H9 (cell line): ENCODE results near the gene PDE7B. TPM values are rescaled to one million over a fixed set of nuclear protein-coding genes. Genes with fewer than 3 reads are reported as not detected.

Source experiments
- DNase-seq: peaks from one replicate; pipeline ENCODE4 v3.0.0-alpha.2; 2017
- H2AFZ ChIP-seq: one replicate; pipeline ENCODE4 v1.6.1; 2013; ENCODE audit warnings: mild to moderate bottlenecking, low read length, control low read depth, moderate library complexity
- H2AK5ac ChIP-seq: 2 replicates; pipeline ENCODE4 v1.6.1; 2013; ENCODE audit warnings: low read length, control low read depth, mixed read lengths; ENCODE audit not compliant: insufficient read length
- H2BK120ac ChIP-seq: one replicate; pipeline ENCODE4 v1.6.1; 2013; ENCODE audit warnings: low read depth, mild to moderate bottlenecking, low read length, control low read depth, inconsistent platforms; ENCODE audit not compliant: poor library complexity, severe bottlenecking
- H2BK12ac ChIP-seq: 2 replicates; pipeline ENCODE4 v1.6.1; 2013; ENCODE audit warnings: low read length, control low read depth, mixed read lengths, low read depth; ENCODE audit not compliant: insufficient read length
- H2BK15ac ChIP-seq: 2 replicates; pipeline ENCODE4 v1.6.1; 2013; ENCODE audit warnings: low read depth, low read length, control low read depth
- H2BK20ac ChIP-seq: one replicate; pipeline ENCODE4 v1.6.1; 2013; ENCODE audit warnings: low read depth, mild to moderate bottlenecking, low read length, control low read depth, inconsistent platforms; ENCODE audit not compliant: poor library complexity, severe bottlenecking
- H2BK5ac ChIP-seq: 2 replicates; pipeline ENCODE4 v1.6.1; 2013; ENCODE audit warnings: low read length, control low read depth, mixed read lengths; ENCODE audit not compliant: insufficient read length
- H3K14ac ChIP-seq: 2 replicates; pipeline ENCODE4 v1.6.1; 2013; ENCODE audit warnings: low read length, control low read depth; ENCODE audit not compliant: insufficient read depth
- H3K18ac ChIP-seq: 2 replicates; pipeline ENCODE4 v1.6.1; 2013; ENCODE audit warnings: low read depth, mild to moderate bottlenecking, mixed read lengths, low read length, control low read depth; ENCODE audit not compliant: insufficient read length
- H3K23ac ChIP-seq: 2 replicates; pipeline ENCODE4 v1.6.1; 2013; ENCODE audit warnings: low read length, control low read depth, mixed read lengths, low read depth; ENCODE audit not compliant: insufficient read length
- H3K23me2 ChIP-seq: 2 replicates; pipeline ENCODE4 v1.6.1; 2013; ENCODE audit warnings: low read depth, mild to moderate bottlenecking, mixed read lengths, low read length, control low read depth; ENCODE audit not compliant: insufficient read length, poor library complexity, severe bottlenecking
- H3K27ac ChIP-seq: 2 replicates; pipeline ENCODE4 v1.5.1; 2013; ENCODE audit warnings: low read length, control low read depth, mixed read lengths, low read depth; ENCODE audit not compliant: insufficient read length
- H3K27me3 ChIP-seq: 2 replicates; pipeline ENCODE4 v1.6.1; 2013; ENCODE audit warnings: low read length, control low read depth, inconsistent platforms; ENCODE audit not compliant: insufficient read depth
- H3K4ac ChIP-seq: 2 replicates; pipeline ENCODE4 v1.6.1; 2013; ENCODE audit warnings: low read depth, mild to moderate bottlenecking, control low read depth, inconsistent platforms, low read length, moderate library complexity
- H3K4me1 ChIP-seq: 2 replicates; pipeline ENCODE4 v1.6.1; 2013; ENCODE audit warnings: low read length, control low read depth, inconsistent platforms; ENCODE audit not compliant: insufficient read depth
- H3K4me2 ChIP-seq: 2 replicates; pipeline ENCODE4 v1.6.1; 2013; ENCODE audit warnings: low read length, control low read depth, mixed read lengths; ENCODE audit not compliant: insufficient read length, insufficient read depth
- H3K56ac ChIP-seq: 2 replicates; pipeline ENCODE4 v1.6.1; 2013; ENCODE audit warnings: low read depth, mild to moderate bottlenecking, mixed read lengths, low read length, control low read depth; ENCODE audit not compliant: insufficient read length
- H3K79me1 ChIP-seq: 2 replicates; pipeline ENCODE4 v1.6.1; 2013; ENCODE audit warnings: low read depth, mild to moderate bottlenecking, moderate library complexity, low read length, control low read depth, inconsistent platforms; ENCODE audit not compliant: insufficient read depth, poor library complexity, severe bottlenecking
- H3K79me2 ChIP-seq: 2 replicates; pipeline ENCODE4 v1.6.1; 2013; ENCODE audit warnings: low read length, control low read depth, inconsistent platforms; ENCODE audit not compliant: insufficient read depth
- H3K9ac ChIP-seq: 2 replicates; pipeline ENCODE4 v1.6.1; 2013; ENCODE audit warnings: low read length, control low read depth, mixed read lengths; ENCODE audit not compliant: insufficient read length; ENCODE audit errors: extremely low read depth
- H3K9me3 ChIP-seq: one replicate; pipeline ENCODE4 v1.6.1; 2013; ENCODE audit warnings: low read depth, low read length, inconsistent platforms; ENCODE audit not compliant: control insufficient read depth
- H3T11ph ChIP-seq: one replicate; pipeline ENCODE4 v1.6.1; 2013; ENCODE audit warnings: mild to moderate bottlenecking, low read length, control low read depth, inconsistent platforms
- H4K20me1 ChIP-seq: one replicate; pipeline ENCODE4 v1.6.1; 2013; ENCODE audit not compliant: control insufficient read depth, insufficient read length, insufficient read depth
- H4K5ac ChIP-seq: 2 replicates; pipeline ENCODE4 v1.6.1; 2013; ENCODE audit warnings: low read depth, mild to moderate bottlenecking, mixed read lengths, low read length, control low read depth; ENCODE audit not compliant: insufficient read length
- H4K8ac ChIP-seq: replicated peaks from 2 replicates; pipeline ENCODE4 v1.6.1; 2013; ENCODE audit warnings: low read length, control low read depth, mixed read lengths, low read depth; ENCODE audit not compliant: insufficient read length
- H4K91ac ChIP-seq: 2 replicates; pipeline ENCODE4 v1.6.1; 2013; ENCODE audit warnings: low read depth, mild to moderate bottlenecking, moderate library complexity, mixed read lengths, low read length, control low read depth; ENCODE audit not compliant: insufficient read length
- H3K27ac Mint-ChIP-seq, 3 experiments: 2 replicates in 2 of 3; 3 replicates in 1 of 3; pipeline ENCODE4 v1.8.0; 2020 to 2021; ENCODE audit warnings: mixed read lengths in 3 of 3, mild to moderate bottlenecking in 1 of 3, moderate library complexity in 1 of 3
- H3K27me3 Mint-ChIP-seq: 2 replicates; pipeline ENCODE4 v1.8.0; 2021; ENCODE audit warnings: low read depth, mild to moderate bottlenecking, moderate library complexity, mixed read lengths
- H3K36me3 Mint-ChIP-seq, 3 experiments: 2 replicates in 2 of 3; 3 replicates in 1 of 3; pipeline ENCODE4 v1.8.0; 2020 to 2021; ENCODE audit warnings: low read depth in 3 of 3, mixed read lengths in 3 of 3; ENCODE audit not compliant: insufficient read depth in 1 of 3
- H3K4me1 Mint-ChIP-seq, 2 experiments: 2 replicates each; pipeline ENCODE4 v1.8.0; 2020; ENCODE audit warnings: mixed read lengths in 2 of 2
- H3K4me3 Mint-ChIP-seq, 2 experiments: 2 replicates in 1 of 2; 3 replicates in 1 of 2; pipeline ENCODE4 v1.8.0; 2020 to 2021; ENCODE audit warnings: mild to moderate bottlenecking in 2 of 2, mixed read lengths in 2 of 2, moderate library complexity in 1 of 2
- H3K9me3 Mint-ChIP-seq, 2 experiments: 2 replicates in 1 of 2; 3 replicates in 1 of 2; pipeline ENCODE4 v1.8.0; 2020; ENCODE audit warnings: mild to moderate bottlenecking in 2 of 2, mixed read lengths in 2 of 2, moderate library complexity in 1 of 2
- WGBS: extraction: QIAGEN DNeasy Blood & Tissue Kit; methylation state at CpG from one replicate; pipeline ENCODE4 v1.1.7; 2013; ENCODE audit warnings: missing lambda C conversion rate, low lambda C conversion rate, mixed read lengths; ENCODE audit not compliant: insufficient read length; ENCODE audit errors: extremely low coverage; 5-methylcytosine and 5-hydroxymethylcytosine counted together
- total RNA-seq: library from RNA; stranded (reverse); gene quantifications from 2 replicates; pipeline ENCODE4 v1.2.1, GENCODE V29; 2021
- TF ChIP-seq, protein P1 (sequence below): fragments of 200-600 bp; sonication (generic); conservative IDR thresholded peaks from 3 replicates; pipeline ENCODE4 v1.8.0; 2021; ENCODE audit warnings: antibody characterized with exemption, mild to moderate bottlenecking

The PDE7B gene
- total RNA-seq, 1 experiment from 2014 or later = not detected

DNA sequence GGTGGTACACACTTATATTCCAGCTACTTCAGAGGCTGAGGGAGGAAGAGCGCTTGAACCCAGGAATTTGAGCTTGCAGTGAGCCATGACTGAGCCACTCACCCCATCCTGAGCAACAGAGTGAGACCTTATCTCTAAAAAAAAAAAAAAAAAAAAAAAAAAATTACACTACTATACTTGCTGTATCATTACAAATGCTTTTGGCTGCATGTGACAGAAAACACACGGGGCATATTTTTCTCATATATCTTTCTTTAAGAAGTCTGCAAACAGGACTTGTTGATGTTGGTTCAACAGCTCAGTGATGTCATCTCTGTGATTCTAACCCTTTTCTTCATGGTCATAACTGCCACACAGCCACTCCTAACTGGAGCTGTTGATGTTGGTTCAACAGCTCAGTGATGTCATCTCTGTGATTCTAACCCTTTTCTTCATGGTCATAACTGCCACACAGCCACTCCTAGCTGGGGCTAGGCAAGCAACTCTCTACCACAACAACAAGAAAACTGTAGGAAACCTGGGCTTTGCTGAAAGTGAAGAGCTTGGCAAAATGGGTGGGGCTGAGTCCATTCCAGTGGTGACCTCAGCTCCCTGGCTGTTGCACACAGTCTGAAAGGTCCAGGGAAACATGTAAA lies 378.8 kb downstream of the PDE7B start:
- Histone ChIP-seq H3K14ac (no peak overlapping the region), H3K79me1 (no peaks in the 10 kb centered on the region), H2BK20ac (no peak overlapping the region), H3K23ac (no peak overlapping the region), H3K4me1 (no peaks in the 10 kb centered on the region), H2BK12ac (no peak overlapping the region), H3K9ac (no peak overlapping the region), H3K23me2 (no peaks in the 10 kb centered on the region), H3K4ac (no peak overlapping the region), H2BK15ac (no peak overlapping the region), H2AFZ (no peak overlapping the region), H3K27me3 (no peaks in the 10 kb centered on the region), H4K8ac (no peak overlapping the region), H3K4me2 (no peak overlapping the region), H3K27ac (no peak overlapping the region), H4K20me1 (no peaks in the 10 kb centered on the region), H2BK120ac (no peak overlapping the region), H2AK5ac (no peak overlapping the region), H2BK5ac (no peak overlapping the region), H3K79me2 (no peaks in the 10 kb centered on the region), H4K5ac (no peak overlapping the region), H3T11ph (no peak overlapping the region), H3K56ac (no peak overlapping the region), H3K9me3 (no peaks in the 10 kb centered on the region), H4K91ac (no peak overlapping the region), H3K18ac (no peak overlapping the region)
- peaks cover 0 to 17% (median 7%) of the 10 kb centered on the region in 3 experiments; a peak in 3 of 7 replicates for H3K36me3 Mint-ChIP-seq
- TF ChIP-seq, protein P1, sequence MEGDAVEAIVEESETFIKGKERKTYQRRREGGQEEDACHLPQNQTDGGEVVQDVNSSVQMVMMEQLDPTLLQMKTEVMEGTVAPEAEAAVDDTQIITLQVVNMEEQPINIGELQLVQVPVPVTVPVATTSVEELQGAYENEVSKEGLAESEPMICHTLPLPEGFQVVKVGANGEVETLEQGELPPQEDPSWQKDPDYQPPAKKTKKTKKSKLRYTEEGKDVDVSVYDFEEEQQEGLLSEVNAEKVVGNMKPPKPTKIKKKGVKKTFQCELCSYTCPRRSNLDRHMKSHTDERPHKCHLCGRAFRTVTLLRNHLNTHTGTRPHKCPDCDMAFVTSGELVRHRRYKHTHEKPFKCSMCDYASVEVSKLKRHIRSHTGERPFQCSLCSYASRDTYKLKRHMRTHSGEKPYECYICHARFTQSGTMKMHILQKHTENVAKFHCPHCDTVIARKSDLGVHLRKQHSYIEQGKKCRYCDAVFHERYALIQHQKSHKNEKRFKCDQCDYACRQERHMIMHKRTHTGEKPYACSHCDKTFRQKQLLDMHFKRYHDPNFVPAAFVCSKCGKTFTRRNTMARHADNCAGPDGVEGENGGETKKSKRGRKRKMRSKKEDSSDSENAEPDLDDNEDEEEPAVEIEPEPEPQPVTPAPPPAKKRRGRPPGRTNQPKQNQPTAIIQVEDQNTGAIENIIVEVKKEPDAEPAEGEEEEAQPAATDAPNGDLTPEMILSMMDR = no peak
- WGBS = no CpG with 5 or more reads among the region's 2 CpGs
- no peak overlapping the region for H3K27ac Mint-ChIP-seq
- no peaks in the 10 kb centered on the region for H3K27me3 Mint-ChIP-seq
- no peak overlapping the region for H3K4me3 Mint-ChIP-seq
- no peaks in the 10 kb centered on the region for H3K4me1 Mint-ChIP-seq
- no peaks in the 10 kb centered on the region for H3K9me3 Mint-ChIP-seq
- DNase-seq = no peak
